K562 (cell line): ENCODE results near the gene OGDH. TPM values are rescaled to one million over a fixed set of nuclear protein-coding genes. Genes with fewer than 3 reads are reported as not detected.
A peak's percentile ranks its signal among the peaks of the same experiment; 100 is the strongest.

Experiments
- ATAC-seq: fragments of 200-7000 bp; cut with Tn5 transposase; 3 replicates; pipeline ENCODE4 v1.9.1; 2020; ENCODE audit warnings: moderate library complexity
- BruUV-seq: library from RNA; stranded (reverse); fragments of 400-500 nt; replicated peaks from 2 replicates; lab custom pipeline; 2021; lab: Mats Ljungman, UMichigan
- CTCF ChIA-PET: fragments of 300-600 bp; formaldehyde crosslinking; extraction: SDS; loops from one replicate; lab custom pipeline; 2021; ENCODE audit warnings: low intra/inter-chr PET ratio; lab: Yijun Ruan, JAX
- POLR2A ChIA-PET: fragments of 300-600, 350-650 bp; sonication (Branson Sonifier 250); formaldehyde crosslinking; extraction: SDS; loops from one replicate; lab custom pipeline; 2021; ENCODE audit warnings: antibody characterized with exemption, inconsistent platforms; lab: Yijun Ruan, JAX
- DNase-seq, 4 experiments: peaks; one replicate each; pipeline versions ENCODE4 v3.0.0 to v3.0.0-alpha.2; 2011 to 2018; ENCODE audit warnings: low spot score in 3 of 4, mixed read lengths in 3 of 4; ENCODE audit errors: extremely low read depth in 1 of 4
- FAIRE-seq: peaks from 2 replicates; lab custom pipeline; 2011; peaks lifted over from hg19 to GRCh38; lab: Jason Lieb, UNC
- H2AFZ ChIP-seq: 2 replicates; pipeline ENCODE4 v1.6.0; 2011; ENCODE audit warnings: low read depth, low read length, control low read depth, inconsistent platforms
- H3K27ac ChIP-seq: fragments of 200-600 bp; 3 replicates; pipeline ENCODE4 v1.8.0; 2011; ENCODE audit warnings: low read depth, mild to moderate bottlenecking, control low read depth, inconsistent platforms, low read length, moderate library complexity, mixed read lengths; ENCODE audit errors: extremely low read depth
- H3K27me3 ChIP-seq, 2 experiments: fragments of 300-600 bp in 1 of 2; 2 replicates in 1 of 2; 3 replicates in 1 of 2; pipeline versions ENCODE4 v1.6.0 to v1.8.0; 2011; ENCODE audit warnings: inconsistent platforms in 2 of 2, low read length in 2 of 2, mild to moderate bottlenecking in 1 of 2, mixed read lengths in 1 of 2, moderate library complexity in 1 of 2; ENCODE audit not compliant: control insufficient read depth in 2 of 2, insufficient read depth in 2 of 2
- H3K36me3 ChIP-seq: fragments of 300-600 bp; 3 replicates; pipeline ENCODE4 v1.8.0; 2011; ENCODE audit warnings: mild to moderate bottlenecking, low read length, inconsistent platforms; ENCODE audit not compliant: control insufficient read depth, insufficient read depth
- H3K4me1 ChIP-seq, 2 experiments: fragments of 200-600 bp in 1 of 2; replicated peaks in 1 of 2; 2 replicates in 1 of 2; 3 replicates in 1 of 2; pipeline versions ENCODE4 v1.5.1 to v1.8.0; 2011; ENCODE audit warnings: inconsistent platforms in 2 of 2, low read length in 2 of 2, mild to moderate bottlenecking in 1 of 2, mixed read lengths in 1 of 2, moderate library complexity in 1 of 2; ENCODE audit not compliant: control insufficient read depth in 2 of 2, insufficient read depth in 2 of 2
- H3K4me2 ChIP-seq: 2 replicates; pipeline ENCODE4 v1.6.1; 2011; ENCODE audit warnings: low read length, control low read depth, inconsistent platforms, mixed read lengths; ENCODE audit not compliant: insufficient read depth
- H3K4me3 ChIP-seq: fragments of 200-600 bp; sonication (generic), shearing (Covaris generic); 2 replicates; pipeline ENCODE4 v1.5.1; 2016; ENCODE audit warnings: control low read depth, inconsistent platforms
- H3K79me2 ChIP-seq: fragments of 200-600 bp; 3 replicates; pipeline ENCODE4 v1.8.0; 2011; ENCODE audit warnings: low read length, inconsistent platforms; ENCODE audit not compliant: control insufficient read depth, insufficient read depth
- H3K9ac ChIP-seq, 2 experiments: 2 replicates each; pipeline versions ENCODE4 v1.6.0 to v1.6.1; 2011; ENCODE audit warnings: low read depth in 2 of 2, low read length in 2 of 2, control low read depth in 1 of 2, inconsistent platforms in 1 of 2, mild to moderate bottlenecking in 1 of 2, mixed read lengths in 1 of 2; ENCODE audit not compliant: insufficient read depth in 1 of 2
- H3K9me1 ChIP-seq: one replicate; pipeline ENCODE4 v1.6.0; 2011; ENCODE audit warnings: inconsistent platforms, mild to moderate bottlenecking, low read length, moderate library complexity; ENCODE audit not compliant: control insufficient read depth, insufficient read depth
- H3K9me3 ChIP-seq: replicated peaks from 2 replicates; pipeline ENCODE4 v1.5.1; 2011; ENCODE audit warnings: low read depth, low read length, inconsistent platforms; ENCODE audit not compliant: control insufficient read depth, insufficient read depth
- H4K20me1 ChIP-seq: replicated peaks from 2 replicates; pipeline ENCODE4 v1.6.1; 2011; ENCODE audit warnings: low read length, inconsistent platforms, mixed read lengths; ENCODE audit not compliant: control insufficient read depth, insufficient read depth
- C11orf30 ChIP-seq: fragments of 450-650 bp; IDR thresholded peaks from 2 replicates; pipeline ENCODE4 v1.6.1; 2016; ENCODE audit warnings: low read depth, mild to moderate bottlenecking
- DACH1 ChIP-seq: fragments of 450-650 bp; IDR thresholded peaks from 2 replicates; pipeline ENCODE4 v1.6.1; 2018; ENCODE audit not compliant: partially characterized antibody
- HDGF ChIP-seq: fragments of 450-650 bp; IDR thresholded peaks from 2 replicates; pipeline ENCODE4 v1.6.1; 2016
- KDM1A ChIP-seq, 2 experiments: fragments of 450-650 bp; IDR thresholded peaks; 2 replicates each; pipeline ENCODE4 v1.6.1; 2016; ENCODE audit warnings: mild to moderate bottlenecking in 2 of 2
- MCM7 ChIP-seq, 2 experiments: fragments of 450-650 bp; IDR thresholded peaks; 2 replicates each; pipeline ENCODE4 v1.6.1; 2016 to 2018
- NCOA6 ChIP-seq: fragments of 450-650 bp; IDR thresholded peaks from 2 replicates; pipeline ENCODE4 v1.6.1; 2017; ENCODE audit warnings: mild to moderate bottlenecking
- PCBP1 ChIP-seq: fragments of 200-400 bp; formaldehyde crosslinking; IDR thresholded peaks from 2 replicates; pipeline ENCODE4 v1.6.1; 2018; ENCODE audit warnings: mild to moderate bottlenecking, low read depth, low read length; ENCODE audit not compliant: poor library complexity, severe bottlenecking
- PHF21A ChIP-seq: fragments of 450-650 bp; IDR thresholded peaks from 2 replicates; pipeline ENCODE4 v1.6.1; 2017; ENCODE audit warnings: low read depth, borderline replicate concordance
- RHOXF2B ChIP-seq: fragments of 250-450 bp; sonication (Bioruptor Pico); conservative IDR thresholded peaks from 2 replicates; pipeline ENCODE4 v1.5.1; 2021
- ZNF133 ChIP-seq: fragments of 250-450 bp; sonication (Bioruptor Pico); IDR thresholded peaks from 2 replicates; pipeline ENCODE4 v1.4.0; 2020; ENCODE audit warnings: mild to moderate bottlenecking
- ZNF408 ChIP-seq: fragments of 250-450 bp; sonication (Bioruptor Pico); IDR thresholded peaks from 2 replicates; pipeline ENCODE4 v1.4.0; 2020; ENCODE audit warnings: low read depth, mild to moderate bottlenecking, moderate library complexity
- WGBS: fragments of 100-300 bp; shearing (Covaris generic); methylation state at CpG from one replicate; pipeline ENCODE4 v1.1.6; 2016; ENCODE audit warnings: low coverage, mixed read lengths; ENCODE audit not compliant: insufficient coverage; ENCODE audit errors: missing lambda C conversion rate; 5-methylcytosine and 5-hydroxymethylcytosine counted together
- in situ Hi-C: fragments of 300-500 bp; cut with MboI; formaldehyde crosslinking; loops from 4 replicates; pipeline ENCODE4 v1.15.0; 2018; ENCODE audit warnings: inconsistent platforms, mixed read lengths
- intact Hi-C: fragments of 100-400 bp; cut with micrococcal nuclease; formaldehyde crosslinking; loops from 2 replicates; pipeline ENCODE4 v1.14.2; 2022
- polyA plus RNA-seq, 8 experiments: library from polyadenylated mRNA; depleted of rRNA in 4 of 8; stranded (reverse) in 5 of 8; unstranded in 3 of 8; fragments of >200 nt; fragmentation: Nextera tagmentation in 2 of 8; fragmentation: Illumina TruSeq in 1 of 8; extraction: Ambion mirVana in 2 of 8; extraction: Trizol in 1 of 8; gene quantifications; 2 replicates each; pipeline versions ENCODE4 v1.2.1 to v1.2.3, GENCODE V29; 2011 to 2014; ENCODE audit warnings: inconsistent platforms in 1 of 8, missing spikeins in 1 of 8
- total RNA-seq, 7 experiments: library from RNA; depleted of rRNA in 6 of 7; stranded (reverse); fragments of >200 nt in 6 of 7; fragmentation: Illumina TruSeq in 2 of 7; extraction: Trizol in 2 of 7; gene quantifications; 2 replicates each; pipeline versions ENCODE4 v1.2.1 to v1.2.3, GENCODE V29; 2011 to 2021; ENCODE audit warnings: low replicate concordance in 1 of 7
- TF ChIP-seq, protein P1 (sequence below): sonication (generic); formaldehyde crosslinking; IDR thresholded peaks from 2 replicates; pipeline ENCODE4 v1.8.1; 2023; ENCODE audit warnings: mild to moderate bottlenecking, missing genetic modification reagents

OGDH gene
- total and polyA plus RNA-seq, 9 of the 15 experiments (the other 6 are each of a cell fraction or from before 2014, with no cell fraction given) = 3.1 to 80.3 (median 23.5) TPM

- H3K27ac ChIP-seq = no peak overlapping the region
- TSS peak; percentile 65 for BruUV-seq
Observed at GRCh38 chr7:44749992-44750391, 143.6 kb downstream of the OGDH start.

More at GRCh38 chr7:44749992-44750391, 143.6 kb downstream of the OGDH start:
- H3K4me3 ChIP-seq = no peak overlapping the region
- no peaks in the 10 kb centered on the region for H3K9me1 ChIP-seq
- CTCF ChIA-PET = interaction anchor here (0.6 kb wide), 1 partner anchor 168 kb away, joined by 3 read pairs; no protein-coding TSS in a partner anchor
- H3K9me3 ChIP-seq = no peaks in the 10 kb centered on the region
- H2AFZ ChIP-seq = no peak overlapping the region
- intact Hi-C loops = loop anchor here (5.0 to 10.0 kb wide), 2 partner anchors 47 to 95 kb away; partner anchors contain the start of genes H2AZ2 and PPIA
- ATAC-seq (no peak), FAIRE-seq (no peak), DNase-seq (no peak)
- no peaks in the 10 kb centered on the region for H3K27me3 ChIP-seq
- in situ Hi-C loops = no loop called here
- POLR2A ChIA-PET = interaction anchor here (0.6 to 1.9 kb wide), 6 partner anchors 10 to 98 kb away, joined by 3 to 7 read pairs (median 3); partner anchors contain the start of gene H2AZ2
- peak overlapping the region; percentile 87 for H3K4me2 ChIP-seq
- peaks cover 26% of the 10 kb centered on the region in 2 experiments; a peak in 4 of 5 replicates for H3K4me1 ChIP-seq
- H4K20me1 ChIP-seq = peaks cover 14% of the 10 kb centered on the region
- H3K36me3 ChIP-seq = peaks cover 19% of the 10 kb centered on the region; the same call in 2 of the 3 replicates
- H3K9ac ChIP-seq = peak overlapping the region in 1 of 2 experiments; percentile 97; a peak in 1 of 4 replicates
- H3K79me2 ChIP-seq = peaks cover 52% of the 10 kb centered on the region
- 75% methylated on average over 2 of the region's 2 CpGs for WGBS
- TF ChIP-seq C11orf30 (no peak), PCBP1 (no peak), DACH1 (no peak), MCM7 (IDR thresholded peaks at IDR 0.05) (no peak), HDGF (no peak), RHOXF2B (CRISPR knock-in tag) (no peak), ZNF408 (CRISPR knock-in tag) (no peak), NCOA6 (no peak), ZNF133 (CRISPR knock-in tag) (no peak), PHF21A (no peak), KDM1A (IDR thresholded peaks at IDR 0.05) (no peak)
- TF ChIP-seq, protein P1, sequence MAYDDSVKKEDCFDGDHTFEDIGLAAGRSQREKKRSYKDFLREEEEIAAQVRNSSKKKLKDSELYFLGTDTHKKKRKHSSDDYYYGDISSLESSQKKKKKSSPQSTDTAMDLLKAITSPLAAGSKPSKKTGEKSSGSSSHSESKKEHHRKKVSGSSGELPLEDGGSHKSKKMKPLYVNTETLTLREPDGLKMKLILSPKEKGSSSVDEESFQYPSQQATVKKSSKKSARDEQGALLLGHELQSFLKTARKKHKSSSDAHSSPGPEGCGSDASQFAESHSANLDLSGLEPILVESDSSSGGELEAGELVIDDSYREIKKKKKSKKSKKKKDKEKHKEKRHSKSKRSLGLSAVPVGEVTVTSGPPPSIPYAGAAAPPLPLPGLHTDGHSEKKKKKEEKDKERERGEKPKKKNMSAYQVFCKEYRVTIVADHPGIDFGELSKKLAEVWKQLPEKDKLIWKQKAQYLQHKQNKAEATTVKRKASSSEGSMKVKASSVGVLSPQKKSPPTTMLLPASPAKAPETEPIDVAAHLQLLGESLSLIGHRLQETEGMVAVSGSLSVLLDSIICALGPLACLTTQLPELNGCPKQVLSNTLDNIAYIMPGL = no peak
